AG04449 (cell line): Measurements from ENCODE around the gene FAM174C.
A peak's percentile ranks its signal among the peaks of the same experiment; 100 is the strongest.

Source experiments
- CTCF ChIA-PET: fragments of 350-600 bp; formaldehyde crosslinking; extraction: SDS; loops from one replicate; lab custom pipeline; 2021; ENCODE audit warnings: antibody characterized with exemption; lab: Yijun Ruan, JAX
- POLR2A ChIA-PET: fragments of 400-600, 350-600 bp; formaldehyde crosslinking; extraction: SDS; loops from one replicate; lab custom pipeline; 2020; ENCODE audit warnings: antibody characterized with exemption, inconsistent platforms; lab: Yijun Ruan, JAX
- DNase-seq: peaks from one replicate; pipeline ENCODE4 v3.0.0-alpha.2; 2010; ENCODE audit warnings: low read depth, low spot score
- H3K4me3 ChIP-seq: 2 replicates; pipeline ENCODE4 v1.5.1; 2011; ENCODE audit warnings: low read depth, mild to moderate bottlenecking, control low read depth, low read length
- TF ChIP-seq, protein P1 (sequence below): IDR thresholded peaks from one replicate; pipeline ENCODE4 v1.5.1; 2011; ENCODE audit warnings: mild to moderate bottlenecking, moderate library complexity, low read length, control low read depth, inconsistent platforms; ENCODE audit not compliant: insufficient read depth; ENCODE audit errors: missing control alignments

Gene FAM174C

DNA sequence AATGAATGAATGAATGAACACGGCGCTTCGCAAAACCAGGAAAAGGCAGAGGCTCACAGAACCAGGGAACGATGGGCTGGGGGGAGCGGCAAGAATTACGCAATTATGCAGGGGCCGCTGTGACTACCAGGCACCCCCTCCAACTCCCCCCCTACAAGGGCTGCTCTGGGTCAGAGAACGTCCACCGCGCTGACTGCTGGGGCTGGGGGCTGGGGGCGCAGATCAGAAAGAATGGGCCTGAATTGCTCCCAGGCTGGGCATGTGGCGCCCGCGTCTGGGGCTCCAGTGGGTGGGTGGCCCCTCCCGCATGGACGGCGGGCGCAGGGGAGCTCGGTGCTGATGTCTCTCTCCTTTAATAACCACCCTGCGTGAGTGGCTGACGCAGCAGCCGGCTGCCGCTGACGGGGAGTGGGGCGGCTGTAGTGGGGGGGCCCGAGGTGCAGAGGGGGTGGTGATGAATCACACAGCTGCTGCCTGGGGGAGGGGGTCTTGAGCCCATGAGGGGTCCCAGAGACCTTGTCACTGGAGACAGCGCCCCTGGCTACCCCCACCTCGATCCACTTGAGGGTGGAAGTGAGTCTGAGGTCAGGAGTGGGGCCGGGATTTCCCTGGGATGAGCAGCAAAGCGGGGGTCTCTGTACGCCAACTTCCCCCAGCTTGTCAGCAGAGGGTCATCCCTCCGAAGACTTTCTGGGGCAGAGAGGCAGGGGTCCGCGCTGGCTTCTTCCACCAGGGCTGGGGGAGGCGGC, 7.7 kb upstream of the FAM174C start:
- TF ChIP-seq, protein P1, sequence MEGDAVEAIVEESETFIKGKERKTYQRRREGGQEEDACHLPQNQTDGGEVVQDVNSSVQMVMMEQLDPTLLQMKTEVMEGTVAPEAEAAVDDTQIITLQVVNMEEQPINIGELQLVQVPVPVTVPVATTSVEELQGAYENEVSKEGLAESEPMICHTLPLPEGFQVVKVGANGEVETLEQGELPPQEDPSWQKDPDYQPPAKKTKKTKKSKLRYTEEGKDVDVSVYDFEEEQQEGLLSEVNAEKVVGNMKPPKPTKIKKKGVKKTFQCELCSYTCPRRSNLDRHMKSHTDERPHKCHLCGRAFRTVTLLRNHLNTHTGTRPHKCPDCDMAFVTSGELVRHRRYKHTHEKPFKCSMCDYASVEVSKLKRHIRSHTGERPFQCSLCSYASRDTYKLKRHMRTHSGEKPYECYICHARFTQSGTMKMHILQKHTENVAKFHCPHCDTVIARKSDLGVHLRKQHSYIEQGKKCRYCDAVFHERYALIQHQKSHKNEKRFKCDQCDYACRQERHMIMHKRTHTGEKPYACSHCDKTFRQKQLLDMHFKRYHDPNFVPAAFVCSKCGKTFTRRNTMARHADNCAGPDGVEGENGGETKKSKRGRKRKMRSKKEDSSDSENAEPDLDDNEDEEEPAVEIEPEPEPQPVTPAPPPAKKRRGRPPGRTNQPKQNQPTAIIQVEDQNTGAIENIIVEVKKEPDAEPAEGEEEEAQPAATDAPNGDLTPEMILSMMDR: no peak
- ChIA-PET CTCF (interaction anchor here (0.6 to 11.8 kb wide), 7 partner anchors 11 to 248 kb away, joined by 3 to 626 read pairs (median 4); partner anchors contain the start of gene ATP5F1D), POLR2A (interaction anchor here (3.4 to 7.3 kb wide), 2 partner anchors 13 to 23 kb away, joined by 96 to 188 read pairs; no protein-coding TSS in a partner anchor)
- no peak for DNase-seq
- peak overlapping the region; percentile 61 for H3K4me3 ChIP-seq

DNA sequence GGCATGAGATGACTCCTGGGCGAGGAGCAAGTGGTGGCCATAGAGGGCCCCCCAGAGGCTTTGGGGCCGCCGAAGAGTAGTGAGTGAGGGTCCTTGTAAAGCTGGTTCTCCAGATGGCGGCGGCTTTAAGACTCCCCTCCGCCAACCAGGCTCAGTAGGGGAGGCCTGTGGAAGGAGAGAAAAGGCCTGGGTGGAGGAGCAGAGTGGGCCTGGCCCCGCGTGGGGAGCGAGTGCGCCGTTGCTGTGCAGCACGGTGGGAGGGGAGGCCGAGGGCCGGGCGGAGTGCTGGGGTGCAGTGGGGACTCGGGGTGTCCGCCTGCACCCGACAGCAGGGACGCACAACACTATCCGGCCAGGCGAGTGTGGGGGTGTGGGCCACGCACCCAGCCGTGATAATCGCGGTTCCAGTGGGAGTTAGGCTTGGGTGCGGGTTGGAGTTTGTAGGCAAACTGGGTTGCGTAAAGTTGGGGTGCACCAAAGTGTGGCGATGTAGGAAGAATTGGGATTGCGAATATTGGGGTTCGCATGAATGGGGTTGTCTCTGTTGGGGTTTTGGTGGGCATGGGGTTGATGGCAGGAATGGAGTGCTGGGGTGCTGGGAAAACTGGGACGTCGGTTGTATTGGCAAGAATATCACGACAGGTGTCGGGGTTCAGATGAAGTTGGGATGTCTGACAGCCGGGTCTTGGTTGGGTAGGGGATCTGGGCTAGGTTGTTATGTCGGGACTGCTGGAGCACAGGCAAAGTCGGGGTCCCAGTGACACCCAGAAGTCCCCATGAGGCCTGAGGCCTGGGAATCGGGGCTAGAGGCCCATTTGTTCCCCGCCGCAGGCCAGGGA, 6.9 kb upstream of the FAM174C start:
- TF ChIP-seq, protein P1: no peak
- POLR2A ChIA-PET: interaction anchor here (0.6 to 7.3 kb wide), 34 partner anchors 9 to 589 kb away, joined by 3 to 188 read pairs (median 5); partner anchors contain the start of genes ATP5F1D, CNN2, REEP6 and RNU6-2
- no peak overlapping the region for H3K4me3 ChIP-seq
- DNase-seq: no peak
- CTCF ChIA-PET: interaction anchor here (0.7 to 11.8 kb wide), 6 partner anchors 10 to 249 kb away, joined by 3 to 626 read pairs (median 14); partner anchors contain the start of gene ATP5F1D

DNA sequence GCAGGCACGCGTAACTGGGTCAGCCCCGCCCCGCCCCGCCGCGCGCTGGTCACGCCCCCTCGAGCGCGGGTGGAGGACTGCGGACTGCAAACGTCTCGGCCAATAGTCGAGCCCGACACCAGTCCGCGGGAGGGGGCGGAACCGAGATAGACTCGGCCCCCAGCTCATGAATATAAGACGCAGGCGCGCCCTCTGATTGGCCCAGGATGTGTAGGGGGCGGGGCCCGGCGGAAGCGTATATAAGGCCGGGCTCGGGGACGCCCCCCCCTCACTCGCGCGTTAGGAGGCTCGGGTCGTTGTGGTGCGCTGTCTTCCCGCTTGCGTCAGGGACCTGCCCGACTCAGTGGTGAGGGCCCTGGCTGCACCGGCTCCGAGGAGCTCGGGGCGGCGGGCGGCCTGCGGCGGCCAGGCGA, 6.3 kb upstream of the FAM174C start, which contains the start of gene CIRBP:
Gene CIRBP (plus strand): TSS at position 268 of the 413 bp plus-strand sequence. CDS start 1,602 bp downstream, outside the sequence.
- ChIA-PET POLR2A (interaction anchor here (0.6 to 1.7 kb wide), 33 partner anchors 9 to 589 kb away, joined by 3 to 90 read pairs (median 5); partner anchors contain the start of genes ATP5F1D, CNN2, REEP6 and RNU6-2), CTCF (interaction anchor here (1.7 to 11.8 kb wide), 3 partner anchors 11 to 26 kb away, joined by 5 to 626 read pairs (median 69); partner anchors contain the start of gene ATP5F1D)
- TF ChIP-seq, protein P1: no peak
- H3K4me3 ChIP-seq: peak within 1 kb of the TSS; percentile 82
- peak; percentile 93 for DNase-seq

DNA sequence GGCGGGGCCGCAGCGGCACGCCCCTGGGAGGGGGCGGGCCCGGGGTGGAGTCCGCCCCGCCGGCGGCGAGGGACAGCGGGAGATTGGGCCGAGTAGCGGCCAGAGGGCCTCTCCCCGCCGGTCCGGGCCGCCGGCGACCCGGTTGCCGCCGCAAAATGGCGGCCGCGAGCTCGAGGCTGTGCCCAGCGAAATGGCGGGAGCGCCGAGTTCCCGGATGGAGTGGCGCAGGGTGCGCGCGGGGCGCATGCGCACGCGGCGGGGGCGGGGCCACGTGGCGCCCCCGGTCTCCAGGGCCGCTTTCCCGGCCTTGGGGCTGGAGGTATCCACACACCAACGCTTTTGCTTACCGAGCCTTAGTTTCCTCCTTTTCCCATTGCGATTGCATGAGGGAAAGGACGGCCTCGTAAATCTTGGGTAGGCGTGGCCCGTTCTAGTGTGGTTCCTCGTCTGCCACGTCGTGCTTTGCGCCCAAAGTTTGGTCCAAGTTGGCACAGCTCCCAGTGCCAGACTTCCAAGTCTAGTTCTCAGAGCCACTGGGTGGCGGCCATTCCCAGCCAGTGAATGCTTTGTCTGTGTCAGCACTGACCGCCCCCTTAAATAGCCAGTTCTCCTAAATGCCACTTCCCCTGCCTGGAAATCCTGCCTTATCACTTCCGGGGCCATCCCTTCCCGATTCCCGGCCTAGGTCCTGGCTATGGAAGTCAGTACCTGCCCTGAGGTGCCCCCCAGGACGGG, 5.7 kb upstream of the FAM174C start:
- no peak for DNase-seq
- CTCF ChIA-PET: interaction anchor here (1.7 to 11.8 kb wide), 3 partner anchors 10 to 27 kb away, joined by 5 to 626 read pairs (median 69); partner anchors contain the start of gene ATP5F1D

More for the DNA sequence above, 5.7 kb upstream of the FAM174C start:
- POLR2A ChIA-PET: interaction anchor here (0.6 to 1.7 kb wide), 28 partner anchors 8 to 1119 kb away, joined by 3 to 90 read pairs (median 6); partner anchors contain the start of genes ATP5F1D, CNN2 and REEP6
- TF ChIP-seq, protein P1: no peak
- H3K4me3 ChIP-seq: peak overlapping the region; percentile 82
